Aorta (tissue), 5 donors: ENCODE measurements around the gene RFX4. TPM values are rescaled to one million over a fixed set of nuclear protein-coding genes. Genes with fewer than 3 reads are reported as not detected.

ENCODE experiments used
- ATAC-seq: fragments of 200-7000 bp; cut with Tn5 transposase; one replicate; pipeline ENCODE4 v1.9.1; 2022; ENCODE audit warnings: moderate library complexity; ENCODE audit not compliant: low FRiP score
- DNase-seq, 2 donors: peaks; one replicate each; pipeline ENCODE4 v3.0.0-alpha.2; 2020
- H3K27ac ChIP-seq, 2 donors: one replicate each; pipeline ENCODE4 v1.5.1; 2013; ENCODE audit warnings: low read length in 2 of 2, mild to moderate bottlenecking in 2 of 2, moderate library complexity in 2 of 2, control low read depth in 1 of 2, inconsistent platforms in 1 of 2, low read depth in 1 of 2
- H3K27me3 ChIP-seq, 2 donors: one replicate each; pipeline ENCODE4 v1.6.1; 2013; ENCODE audit warnings: control low read depth in 1 of 2, low read length in 1 of 2, mild to moderate bottlenecking in 1 of 2, moderate library complexity in 1 of 2; ENCODE audit not compliant: insufficient read depth in 2 of 2, control insufficient read depth in 1 of 2
- H3K36me3 ChIP-seq, 2 donors: one replicate each; pipeline ENCODE4 v1.6.1; 2013; ENCODE audit warnings: control low read depth in 1 of 2, low read length in 1 of 2, mild to moderate bottlenecking in 1 of 2; ENCODE audit not compliant: insufficient read depth in 2 of 2, control insufficient read depth in 1 of 2
- H3K4me1 ChIP-seq, 2 donors: one replicate each; pipeline ENCODE4 v1.6.1; 2013; ENCODE audit warnings: low read length in 2 of 2, control low read depth in 1 of 2, mild to moderate bottlenecking in 1 of 2, moderate library complexity in 1 of 2; ENCODE audit not compliant: insufficient read depth in 2 of 2, control insufficient read depth in 1 of 2
- H3K4me3 ChIP-seq, 2 donors: one replicate each; pipeline ENCODE4 v1.5.1; 2013; ENCODE audit warnings: low read length in 2 of 2, control low read depth in 1 of 2, mild to moderate bottlenecking in 1 of 2
- H3K9me3 ChIP-seq: one replicate; pipeline ENCODE4 v1.6.1; 2013; ENCODE audit warnings: mild to moderate bottlenecking, low read length; ENCODE audit not compliant: control insufficient read depth
- WGBS, 2 donors: extraction: QIAGEN DNeasy Blood & Tissue Kit; methylation state at CpG; one replicate each; pipeline ENCODE4 v1.1.7; 2013; 5-methylcytosine and 5-hydroxymethylcytosine counted together
- intact Hi-C, 2 donors: fragments of 100-400 bp; cut with DNase I; formaldehyde crosslinking; loops; one replicate each; pipeline versions ENCODE4 v1.14.2 to v1.15.0; 2022
- polyA plus RNA-seq, 2 donors: library from polyadenylated mRNA; stranded (reverse); fragments of 200-250 nt; gene quantifications; one replicate each; pipeline ENCODE4 v1.2.3, GENCODE V29; 2013
- total RNA-seq, 2 donors: library from RNA; stranded (reverse); fragmentation: NEBNext Ultra II Directional; extraction: Animal tissue kit (Norgen Biotek cat#: 25700); gene quantifications; one replicate each; pipeline ENCODE4 v1.2.1, GENCODE V29; 2021
- donor health status: healthy with polysubstance abuse.
- donor health status: Bipolar disorder and iron deficiency.
- donor health status: DM: no; HTN: no; CAD: no.
- donor health status: DM: no; HTN: no; CAD: no.
- donor health status: DM: yes; HTN: yes; CAD: no.

The RFX4 gene
- total and polyA plus RNA-seq, 4 donors = not detected

GRCh38 chr12:106647793-106648514 lies 65.2 kb downstream of the RFX4 start:
- DNase-seq (no peak), ATAC-seq (no peak)
- 90 to 92% methylated on average over 12 of the region's 12 CpGs for WGBS, 2 donors
- Histone ChIP-seq H3K36me3 (no peaks in the 10 kb centered on the region), H3K9me3 (no peaks in the 10 kb centered on the region), H3K4me1 (no peaks in the 10 kb centered on the region), H3K27ac (no peak overlapping the region), H3K27me3 (no peaks in the 10 kb centered on the region), H3K4me3 (no peak overlapping the region)
- intact Hi-C loops = no loop called here

DNA sequence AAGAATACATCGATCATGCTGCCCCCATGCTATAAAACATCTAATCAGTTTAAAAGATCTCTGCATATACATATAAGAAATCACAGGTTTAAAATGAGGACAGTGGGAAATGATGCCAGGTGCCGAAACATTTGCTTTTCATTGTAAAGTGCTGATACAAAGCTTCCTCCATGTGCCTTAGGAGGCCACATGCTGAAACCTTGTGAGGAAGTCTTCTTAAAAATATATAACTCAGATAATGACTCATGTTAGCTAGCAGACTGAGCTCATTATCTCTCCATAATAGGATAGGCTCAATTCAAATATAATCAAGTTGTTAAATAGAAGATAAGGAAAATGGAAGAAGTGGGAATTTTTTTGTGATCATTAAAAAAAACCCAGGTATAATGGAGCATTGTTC lies 65.9 kb downstream of the RFX4 start:
- Histone ChIP-seq H3K9me3 (no peaks in the 10 kb centered on the region), H3K4me3 (no peak overlapping the region), H3K4me1 (no peaks in the 10 kb centered on the region), H3K27me3 (no peaks in the 10 kb centered on the region), H3K36me3 (no peaks in the 10 kb centered on the region), H3K27ac (no peak overlapping the region)
- DNase-seq (no peak), ATAC-seq (no peak)
- intact Hi-C loops = no loop called here
- 94 to 96% methylated on average over 2 of the region's 2 CpGs for WGBS, 2 donors

GRCh38 chr12:106651552-106651951 lies 68.7 kb downstream of the RFX4 start:
- no peaks in the 10 kb centered on the region for H3K9me3 ChIP-seq
- ATAC-seq (no peak), DNase-seq (no peak)
- intact Hi-C loops = no loop called here
- H3K4me3 ChIP-seq = no peak overlapping the region
- no peaks in the 10 kb centered on the region for H3K27me3 ChIP-seq
- H3K4me1 ChIP-seq = no peaks in the 10 kb centered on the region
- H3K27ac ChIP-seq = no peak overlapping the region
- 5 to 11% methylated on average over 2 of the region's 2 CpGs for WGBS, 2 donors
- no peaks in the 10 kb centered on the region for H3K36me3 ChIP-seq

GRCh38 chr12:106652510-106653015 lies 69.8 kb downstream of the RFX4 start:
- Histone ChIP-seq H3K27me3 (no peaks in the 10 kb centered on the region), H3K4me3 (no peak overlapping the region), H3K27ac (no peak overlapping the region), H3K36me3 (no peaks in the 10 kb centered on the region), H3K9me3 (no peaks in the 10 kb centered on the region), H3K4me1 (no peaks in the 10 kb centered on the region)
- 95 to 96% methylated on average over 7 of the region's 7 CpGs for whole genome bisulfite sequencing, 2 donors
- DNase-seq (no peak), ATAC-seq (no peak)
- intact Hi-C loops = no loop called here

GRCh38 chr12:106655577-106655976 lies 72.8 kb downstream of the RFX4 start:
- intact Hi-C loops = no loop called here
- ATAC-seq = no peak
- Histone ChIP-seq H3K9me3 (peaks cover 1% of the 10 kb centered on the region), H3K4me3 (no peak overlapping the region), H3K27ac (no peak overlapping the region), H3K27me3 (no peaks in the 10 kb centered on the region), H3K4me1 (no peaks in the 10 kb centered on the region), H3K36me3 (no peaks in the 10 kb centered on the region)
- WGBS, 2 donors = 64 to 70% methylated on average over 3 of the region's 3 CpGs
- DNase-seq = no peak

DNA sequence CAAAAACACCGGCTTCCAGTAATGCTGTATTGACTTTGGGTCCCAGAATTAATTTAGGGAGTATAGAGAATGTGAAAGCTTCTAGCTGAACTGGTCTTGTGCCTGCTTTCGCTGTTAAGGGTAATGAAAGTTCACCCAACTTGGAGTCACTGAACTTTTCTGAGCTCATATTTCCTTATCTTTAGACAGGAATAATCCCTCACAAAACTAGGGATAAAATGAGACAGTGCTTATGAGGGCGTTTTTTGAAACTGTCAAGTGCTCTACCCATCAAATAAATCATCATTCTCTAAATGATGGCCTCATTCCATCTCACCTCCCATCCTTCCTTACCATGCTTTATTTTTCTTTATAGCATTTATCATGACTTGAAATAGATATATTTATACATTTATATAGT lies 74.7 kb downstream of the RFX4 start:
- intact Hi-C loops = no loop called here
- no peaks in the 10 kb centered on the region for H3K36me3 ChIP-seq
- ATAC-seq (no peak), DNase-seq (no peak)
- no peaks in the 10 kb centered on the region for H3K4me1 ChIP-seq
- 19 to 35% methylated on average over 3 of the region's 3 CpGs for WGBS, 2 donors
- H3K27me3 ChIP-seq = no peaks in the 10 kb centered on the region
- H3K4me3 ChIP-seq = no peak overlapping the region
- H3K27ac ChIP-seq = no peak overlapping the region
- peaks cover 4% of the 10 kb centered on the region for H3K9me3 ChIP-seq

- Histone ChIP-seq H3K9me3 (peaks cover 4% of the 10 kb centered on the region), H3K4me1 (no peaks in the 10 kb centered on the region), H3K27ac (no peak overlapping the region), H3K27me3 (peaks cover 0 to 3% of the 10 kb centered on the region in 2 donors), H3K4me3 (no peak overlapping the region), H3K36me3 (no peaks in the 10 kb centered on the region)
- 77% methylated on average over 2 of the region's 2 CpGs for WGBS, 2 donors
- intact Hi-C loops = no loop called here
- DNase-seq (no peak), ATAC-seq (no peak)
Measured at GRCh38 chr12:106663385-106663784, 80.6 kb downstream of the RFX4 start.

DNA sequence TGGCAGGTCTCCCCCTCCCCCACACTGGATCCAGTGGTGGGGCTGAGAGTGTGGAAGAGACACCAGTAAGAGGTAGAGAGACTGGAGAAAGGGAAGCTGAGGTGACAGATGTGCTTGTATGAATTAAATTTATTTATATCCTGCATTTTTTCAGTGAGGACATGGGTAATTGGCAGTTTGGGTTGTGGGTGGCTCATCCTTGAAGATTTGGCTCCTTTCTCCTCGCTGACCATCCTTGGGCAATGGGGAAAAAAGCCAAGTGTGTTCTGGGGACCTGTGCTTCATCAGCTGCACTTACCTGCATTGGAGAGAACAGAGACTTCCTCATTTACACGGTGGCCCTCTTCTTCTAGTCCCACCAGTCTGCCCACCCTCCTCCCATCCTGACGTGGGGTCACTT lies 86.4 kb downstream of the RFX4 start:
- Histone ChIP-seq H3K9me3 (no peaks in the 10 kb centered on the region), H3K27me3 (peaks cover 0 to 3% of the 10 kb centered on the region in 2 donors), H3K4me1 (no peaks in the 10 kb centered on the region), H3K4me3 (no peak overlapping the region), H3K36me3 (no peaks in the 10 kb centered on the region), H3K27ac (no peak overlapping the region)
- DNase-seq (no peak), ATAC-seq (no peak)
- intact Hi-C loops = no loop called here
- WGBS, 2 donors = 68 to 73% methylated on average over 3 of the region's 3 CpGs

DNA sequence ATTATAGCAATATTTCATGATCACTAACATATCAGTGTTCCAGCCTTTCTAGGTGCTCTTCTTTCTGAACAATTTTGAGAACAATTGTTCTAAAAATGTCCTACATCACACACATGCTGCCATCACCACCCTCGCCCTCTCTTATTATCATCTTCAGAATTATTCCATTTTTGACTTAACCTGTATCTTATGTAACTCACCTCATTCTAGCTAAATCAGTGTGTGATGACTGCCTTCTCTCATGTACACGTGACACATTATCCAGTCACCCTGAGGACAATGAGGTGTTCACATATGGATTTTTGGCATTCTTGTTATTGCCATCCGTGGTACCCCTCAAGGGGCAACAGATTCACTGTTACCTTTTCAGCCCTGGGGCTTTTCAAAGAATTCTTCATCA lies 87.3 kb downstream of the RFX4 start:
- no peak for ATAC-seq
- Histone ChIP-seq H3K4me1 (no peaks in the 10 kb centered on the region), H3K9me3 (no peaks in the 10 kb centered on the region), H3K36me3 (no peaks in the 10 kb centered on the region), H3K27ac (no peak overlapping the region), H3K27me3 (peaks cover 0 to 3% of the 10 kb centered on the region in 2 donors), H3K4me3 (no peak overlapping the region)
- intact Hi-C loops = no loop called here
- DNase-seq = no peak
- 77 to 83% methylated on average over 3 of the region's 3 CpGs for WGBS, 2 donors
